ENCODE results near the gene COL5A1.

GRCh38 chr9:134787601-134788531 is 146.3 kb downstream of the COL5A1 start:
- no peak for TF ChIP-seq EZH2 (IDR thresholded peaks at IDR 0.05; ENCODE audit: low read length, unreplicated experiment)
- TF ChIP-seq, protein P1, sequence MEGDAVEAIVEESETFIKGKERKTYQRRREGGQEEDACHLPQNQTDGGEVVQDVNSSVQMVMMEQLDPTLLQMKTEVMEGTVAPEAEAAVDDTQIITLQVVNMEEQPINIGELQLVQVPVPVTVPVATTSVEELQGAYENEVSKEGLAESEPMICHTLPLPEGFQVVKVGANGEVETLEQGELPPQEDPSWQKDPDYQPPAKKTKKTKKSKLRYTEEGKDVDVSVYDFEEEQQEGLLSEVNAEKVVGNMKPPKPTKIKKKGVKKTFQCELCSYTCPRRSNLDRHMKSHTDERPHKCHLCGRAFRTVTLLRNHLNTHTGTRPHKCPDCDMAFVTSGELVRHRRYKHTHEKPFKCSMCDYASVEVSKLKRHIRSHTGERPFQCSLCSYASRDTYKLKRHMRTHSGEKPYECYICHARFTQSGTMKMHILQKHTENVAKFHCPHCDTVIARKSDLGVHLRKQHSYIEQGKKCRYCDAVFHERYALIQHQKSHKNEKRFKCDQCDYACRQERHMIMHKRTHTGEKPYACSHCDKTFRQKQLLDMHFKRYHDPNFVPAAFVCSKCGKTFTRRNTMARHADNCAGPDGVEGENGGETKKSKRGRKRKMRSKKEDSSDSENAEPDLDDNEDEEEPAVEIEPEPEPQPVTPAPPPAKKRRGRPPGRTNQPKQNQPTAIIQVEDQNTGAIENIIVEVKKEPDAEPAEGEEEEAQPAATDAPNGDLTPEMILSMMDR (conservative IDR thresholded peaks at IDR 0.05; ENCODE audit: low read depth, low read length) = no peak
